ENCODE data around the gene SNCAIP.

The SNCAIP gene

GRCh38 chr5:122401976-122402725 lies 90.1 kb downstream of the SNCAIP start:
- peak; percentile 12 to 65 for DNase-seq

GRCh38 chr5:122402955-122403685 lies 91.1 kb downstream of the SNCAIP start:
- DNase-seq = no peak

- no peak for DNase-seq
These were observed 92.0 kb downstream of the SNCAIP start for GRCh38 chr5:122404018-122404417.

GRCh38 chr5:122404653-122405362 lies 92.8 kb downstream of the SNCAIP start:
- no peak for DNase-seq

GRCh38 chr5:122405751-122406150 lies 93.7 kb downstream of the SNCAIP start:
- no peak for DNase-seq

- no peak for DNase-seq
These were observed 94.1 kb downstream of the SNCAIP start for GRCh38 chr5:122406181-122406580.

- no peak for DNase-seq
These were observed 96.7 kb downstream of the SNCAIP start for GRCh38 chr5:122408592-122409224.

GRCh38 chr5:122412966-122413365 lies 100.9 kb downstream of the SNCAIP start:
- DNase-seq = no peak

GRCh38 chr5:122413722-122414121 lies 101.7 kb downstream of the SNCAIP start:
- DNase-seq = no peak

- peak; percentile 9 to 63 for DNase-seq
These were observed 103.2 kb downstream of the SNCAIP start for GRCh38 chr5:122415030-122415800.

GRCh38 chr5:122415801-122416120 lies 103.7 kb downstream of the SNCAIP start:
- no peak for DNase-seq

- no peak for DNase-seq
These were observed 107.3 kb downstream of the SNCAIP start for GRCh38 chr5:122419142-122419894.

- DNase-seq = no peak
These were observed 108.1 kb downstream of the SNCAIP start for GRCh38 chr5:122420091-122420490.

- no peak for DNase-seq
These were observed 108.7 kb downstream of the SNCAIP start for GRCh38 chr5:122420537-122421236.

GRCh38 chr5:122421374-122422079 lies 109.5 kb downstream of the SNCAIP start:
- no peak for DNase-seq

GRCh38 chr5:122423221-122423620 lies 111.2 kb downstream of the SNCAIP start:
- DNase-seq = no peak

GRCh38 chr5:122424132-122424531 lies 112.1 kb downstream of the SNCAIP start:
- peak in 1 of 2 experiments; percentile 33 for DNase-seq

GRCh38 chr5:122426301-122426700 lies 114.3 kb downstream of the SNCAIP start:
- DNase-seq = no peak

GRCh38 chr5:122427621-122428020 lies 115.6 kb downstream of the SNCAIP start:
- no peak for DNase-seq

- peak in 1 of 2 experiments; percentile 20 for DNase-seq
These were observed 117.7 kb downstream of the SNCAIP start for GRCh38 chr5:122429545-122430318.
